HG03097 (cell line): Measurements from ENCODE around the gene WDR38.
"Not testable (repeated sequence)": the region's sequence is repeated elsewhere in the genome, so short reads cannot be mapped to it uniquely, and the experiment has no call there.

Experiments used
- ATAC-seq: cut with Tn5 transposase; IDR thresholded peaks from one replicate; pipeline ENCODE4 v1.9.1; 2021; ENCODE audit not compliant: unreplicated experiment, low FRiP score

Gene WDR38

GRCh38 chr9:124831642-124832364, 21.5 kb upstream of the WDR38 start:
- ATAC-seq, result no peak

GRCh38 chr9:124834591-124834990, 18.7 kb upstream of the WDR38 start:
- ATAC-seq, result no peak

GRCh38 chr9:124835026-124835557, 18.2 kb upstream of the WDR38 start:
- ATAC-seq, result no peak

GRCh38 chr9:124838132-124838531, 15.1 kb upstream of the WDR38 start:
- not testable (repeated sequence) for ATAC-seq

- not testable (repeated sequence) for ATAC-seq
Observed at GRCh38 chr9:124838567-124839275, 14.5 kb upstream of the WDR38 start.

GRCh38 chr9:124839612-124840299, 13.5 kb upstream of the WDR38 start:
- ATAC-seq, result no peak

GRCh38 chr9:124840300-124840833, 12.9 kb upstream of the WDR38 start:
- ATAC-seq, result no peak

GRCh38 chr9:124841075-124841821, 12.0 kb upstream of the WDR38 start:
- ATAC-seq, result no peak

- no peak for ATAC-seq
Observed at GRCh38 chr9:124843456-124844034, 9.7 kb upstream of the WDR38 start.

GRCh38 chr9:124844291-124844690, 9.0 kb upstream of the WDR38 start:
- ATAC-seq, result no peak

GRCh38 chr9:124846467-124846866, 6.8 kb upstream of the WDR38 start:
- ATAC-seq, result not testable (repeated sequence)

GRCh38 chr9:124846969-124847368, 6.3 kb upstream of the WDR38 start:
- ATAC-seq, result no peak

GRCh38 chr9:124849801-124850200, 3.5 kb upstream of the WDR38 start:
- no peak for ATAC-seq

GRCh38 chr9:124852121-124852828, 985 bp upstream of the WDR38 start:
- ATAC-seq, result no peak

- no peak for ATAC-seq
Observed at GRCh38 chr9:124853605-124854143, 414 bp downstream of the WDR38 start.

GRCh38 chr9:124854161-124854560, 901 bp downstream of the WDR38 start:
- no peak for ATAC-seq

GRCh38 chr9:124854822-124855221, 1.6 kb downstream of the WDR38 start:
- ATAC-seq, result no peak

GRCh38 chr9:124855566-124855943, 2.3 kb downstream of the WDR38 start:
- no peak for ATAC-seq
